Amniotic epithelial cell (primary cell): ENCODE results near the gene CD300E.
"Not testable (repeated sequence)": the region's sequence is repeated elsewhere in the genome, so short reads cannot be mapped to it uniquely, and the experiment has no call there.

Source experiments
- DNase-seq: peaks from one replicate; pipeline ENCODE4 v3.0.0-alpha.2; 2010; ENCODE audit warnings: low read depth

The CD300E gene

GRCh38 chr17:74635418-74635817, 11.9 kb upstream of the CD300E start:
- DNase-seq, result no peak

GRCh38 chr17:74633326-74633725, 9.8 kb upstream of the CD300E start:
- no peak for DNase-seq

- peak; percentile 21 for DNase-seq
Measured at GRCh38 chr17:74632617-74633016, 9.1 kb upstream of the CD300E start.

GRCh38 chr17:74631468-74632450, 8.2 kb upstream of the CD300E start:
- peak; percentile 86 for DNase-seq

GRCh38 chr17:74630251-74630650, 6.7 kb upstream of the CD300E start:
- not testable (repeated sequence) for DNase-seq

GRCh38 chr17:74625661-74626060, 2.1 kb upstream of the CD300E start:
- DNase-seq, result no peak

- DNase-seq, result no peak
Measured at GRCh38 chr17:74624131-74624530, 593 bp upstream of the CD300E start.

- DNase-seq, result no peak
Measured at GRCh38 chr17:74619077-74619673, 4.4 kb downstream of the CD300E start.

GRCh38 chr17:74618451-74618850, 5.1 kb downstream of the CD300E start:
- no peak for DNase-seq

GRCh38 chr17:74616696-74617095, 6.8 kb downstream of the CD300E start:
- no peak for DNase-seq

- DNase-seq, result no peak
Measured at GRCh38 chr17:74612046-74612445, 11.5 kb downstream of the CD300E start.

GRCh38 chr17:74610108-74610507, 13.4 kb downstream of the CD300E start:
- DNase-seq, result no peak

- no peak for DNase-seq
Measured at GRCh38 chr17:74608511-74608910, 15.0 kb downstream of the CD300E start.

GRCh38 chr17:74607221-74607620, 16.3 kb downstream of the CD300E start:
- DNase-seq, result no peak

GRCh38 chr17:74606050-74606449, 17.5 kb downstream of the CD300E start:
- no peak for DNase-seq

- peak; percentile 84 for DNase-seq
Measured at GRCh38 chr17:74605361-74605760, 18.2 kb downstream of the CD300E start.

GRCh38 chr17:74604761-74605160, 18.8 kb downstream of the CD300E start:
- no peak for DNase-seq

- DNase-seq, result no peak
Measured at GRCh38 chr17:74604200-74604599, 19.3 kb downstream of the CD300E start.

GRCh38 chr17:74603746-74604145, 19.8 kb downstream of the CD300E start:
- no peak for DNase-seq

- no peak for DNase-seq
Measured at GRCh38 chr17:74603037-74603635, 20.4 kb downstream of the CD300E start.

GRCh38 chr17:74601944-74602572, 21.5 kb downstream of the CD300E start:
- peak; percentile 49 for DNase-seq

GRCh38 chr17:74599448-74599939, 24.0 kb downstream of the CD300E start:
- no peak for DNase-seq
